Type B pancreatic cell (in vitro differentiated cells): Measurements from ENCODE around the gene IQSEC2. TPM values are rescaled to one million over a fixed set of nuclear protein-coding genes. Genes with fewer than 3 reads are reported as not detected.
A peak's percentile ranks its signal among the peaks of the same experiment; 100 is the strongest.

Experiments used
- DNase-seq: peaks from one replicate; pipeline ENCODE4 v3.0.0; 2021; ENCODE audit warnings: mixed read lengths; ENCODE audit not compliant: unreplicated experiment; ENCODE audit errors: extremely low spot score
- H3K27ac Mint-ChIP-seq: 2 replicates; pipeline ENCODE4 v1.8.0; 2021; ENCODE audit warnings: mild to moderate bottlenecking, mixed read lengths
- H3K27me3 Mint-ChIP-seq: 2 replicates; pipeline ENCODE4 v1.8.0; 2021; ENCODE audit warnings: mixed read lengths
- H3K36me3 Mint-ChIP-seq: 2 replicates; pipeline ENCODE4 v1.8.0; 2021; ENCODE audit warnings: mixed read lengths
- H3K4me1 Mint-ChIP-seq: one replicate; pipeline ENCODE4 v1.8.0; 2021; ENCODE audit warnings: mixed read lengths; ENCODE audit not compliant: unreplicated experiment
- H3K4me3 Mint-ChIP-seq: 2 replicates; pipeline ENCODE4 v1.8.0; 2021; ENCODE audit warnings: mild to moderate bottlenecking, mixed read lengths
- H3K9me3 Mint-ChIP-seq: 2 replicates; pipeline ENCODE4 v1.8.0; 2021; ENCODE audit warnings: mixed read lengths
- total RNA-seq: library from RNA; stranded (reverse); gene quantifications from 2 replicates; pipeline ENCODE4 v1.2.1, GENCODE V29; 2021; ENCODE audit warnings: low replicate concordance
- TF ChIP-seq, protein P1 (sequence below): fragments of 200-600 bp; sonication (generic); conservative IDR thresholded peaks from 2 replicates; pipeline ENCODE4 v1.5.0; 2021; ENCODE audit warnings: antibody characterized with exemption, mild to moderate bottlenecking

IQSEC2 gene
- total RNA-seq, 1 donor from 2014 or later = 8.2 TPM

DNA sequence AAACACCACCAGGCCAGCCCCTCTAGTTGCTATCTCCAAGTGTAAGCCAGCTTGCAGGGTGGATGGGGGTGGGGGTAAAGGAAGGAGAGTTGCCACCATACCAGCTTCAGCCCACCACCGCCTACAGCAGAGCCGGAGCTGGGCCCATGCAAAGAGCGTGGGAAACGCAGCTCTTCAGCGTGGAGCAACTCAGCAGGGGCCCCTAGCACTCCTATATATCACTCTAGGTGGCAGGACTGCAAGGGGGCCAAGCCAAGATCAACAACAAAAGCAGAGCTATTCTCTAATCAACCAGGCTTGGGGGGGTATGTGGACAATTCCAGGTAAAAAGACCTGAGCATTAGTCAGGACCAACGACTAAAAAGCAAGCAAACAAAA is 35.5 kb upstream of the IQSEC2 start:
- Mint-ChIP-seq H3K4me1 (peaks cover 3% of the 10 kb centered on the region), H3K27ac (no peak overlapping the region), H3K9me3 (no peaks in the 10 kb centered on the region), H3K36me3 (no peaks in the 10 kb centered on the region), H3K27me3 (peaks cover 31% of the 10 kb centered on the region), H3K4me3 (no peak overlapping the region)
- DNase-seq = no peak
- TF ChIP-seq, protein P1, sequence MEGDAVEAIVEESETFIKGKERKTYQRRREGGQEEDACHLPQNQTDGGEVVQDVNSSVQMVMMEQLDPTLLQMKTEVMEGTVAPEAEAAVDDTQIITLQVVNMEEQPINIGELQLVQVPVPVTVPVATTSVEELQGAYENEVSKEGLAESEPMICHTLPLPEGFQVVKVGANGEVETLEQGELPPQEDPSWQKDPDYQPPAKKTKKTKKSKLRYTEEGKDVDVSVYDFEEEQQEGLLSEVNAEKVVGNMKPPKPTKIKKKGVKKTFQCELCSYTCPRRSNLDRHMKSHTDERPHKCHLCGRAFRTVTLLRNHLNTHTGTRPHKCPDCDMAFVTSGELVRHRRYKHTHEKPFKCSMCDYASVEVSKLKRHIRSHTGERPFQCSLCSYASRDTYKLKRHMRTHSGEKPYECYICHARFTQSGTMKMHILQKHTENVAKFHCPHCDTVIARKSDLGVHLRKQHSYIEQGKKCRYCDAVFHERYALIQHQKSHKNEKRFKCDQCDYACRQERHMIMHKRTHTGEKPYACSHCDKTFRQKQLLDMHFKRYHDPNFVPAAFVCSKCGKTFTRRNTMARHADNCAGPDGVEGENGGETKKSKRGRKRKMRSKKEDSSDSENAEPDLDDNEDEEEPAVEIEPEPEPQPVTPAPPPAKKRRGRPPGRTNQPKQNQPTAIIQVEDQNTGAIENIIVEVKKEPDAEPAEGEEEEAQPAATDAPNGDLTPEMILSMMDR = no peak

DNA sequence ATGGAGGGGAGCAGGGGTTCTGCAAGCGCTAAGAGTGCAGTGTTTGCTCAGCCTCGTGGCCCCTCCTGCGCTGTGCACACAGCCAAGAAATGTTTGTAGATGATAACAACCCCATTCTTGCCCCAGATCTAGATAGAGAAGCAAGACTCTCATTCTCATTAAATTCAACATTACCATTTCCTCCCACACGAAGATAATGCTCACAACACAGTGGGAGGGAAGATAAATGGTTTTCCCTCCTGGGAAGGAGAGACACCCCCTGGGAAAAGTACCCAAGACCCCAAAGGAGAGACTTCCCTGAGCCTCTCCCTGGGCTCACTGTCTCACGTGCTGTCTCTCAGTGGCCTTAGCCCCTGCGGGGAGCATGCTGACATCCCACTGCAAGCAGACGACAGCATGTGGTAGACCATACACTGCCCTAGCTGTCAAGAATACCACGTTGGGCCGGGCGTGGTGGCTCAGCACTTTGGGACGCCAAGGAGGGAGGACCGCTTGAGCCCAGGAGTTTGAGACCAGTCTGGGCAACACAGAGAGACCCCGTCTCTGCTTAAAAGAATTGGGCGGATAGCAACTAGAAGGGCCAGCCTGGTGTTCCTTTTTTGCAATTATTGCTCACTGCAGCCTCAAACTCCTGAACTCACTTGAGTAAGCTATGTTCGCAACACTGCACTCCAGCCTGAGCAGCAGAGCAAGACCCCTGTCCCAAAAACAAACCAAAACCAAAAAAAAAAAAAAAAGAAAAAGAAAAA is 34.9 kb upstream of the IQSEC2 start:
- Mint-ChIP-seq H3K9me3 (no peaks in the 10 kb centered on the region), H3K4me1 (no peaks in the 10 kb centered on the region), H3K36me3 (no peaks in the 10 kb centered on the region), H3K27me3 (peaks cover 26% of the 10 kb centered on the region), H3K4me3 (no peak overlapping the region), H3K27ac (no peak overlapping the region)
- DNase-seq = no peak
- TF ChIP-seq, protein P1 = no peak

DNA sequence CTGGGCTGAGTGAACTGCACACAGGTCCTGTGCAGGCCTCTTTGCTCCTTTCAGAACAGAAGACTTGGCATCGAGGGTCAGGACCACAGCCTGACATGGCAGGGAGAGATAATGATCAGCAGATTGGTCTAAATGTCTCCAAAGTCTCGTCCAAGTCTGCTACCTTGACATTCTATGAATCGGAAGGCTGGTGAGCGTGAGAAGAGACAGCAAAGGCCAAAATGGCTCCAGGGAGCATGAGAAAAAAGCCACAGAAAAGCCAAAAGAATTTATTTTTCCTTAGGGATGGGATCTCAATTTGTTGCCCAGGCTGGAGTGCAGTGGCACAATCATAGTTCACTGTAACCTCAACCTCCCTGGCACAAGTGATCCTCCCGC is 32.3 kb upstream of the IQSEC2 start:
- H3K9me3 Mint-ChIP-seq = no peaks in the 10 kb centered on the region
- TF ChIP-seq, protein P1 = no peak
- H3K27me3 Mint-ChIP-seq = peaks cover 11% of the 10 kb centered on the region
- no peak overlapping the region for H3K4me3 Mint-ChIP-seq
- H3K4me1 Mint-ChIP-seq = no peaks in the 10 kb centered on the region
- DNase-seq = no peak
- H3K27ac Mint-ChIP-seq = no peak overlapping the region
- no peaks in the 10 kb centered on the region for H3K36me3 Mint-ChIP-seq

DNA sequence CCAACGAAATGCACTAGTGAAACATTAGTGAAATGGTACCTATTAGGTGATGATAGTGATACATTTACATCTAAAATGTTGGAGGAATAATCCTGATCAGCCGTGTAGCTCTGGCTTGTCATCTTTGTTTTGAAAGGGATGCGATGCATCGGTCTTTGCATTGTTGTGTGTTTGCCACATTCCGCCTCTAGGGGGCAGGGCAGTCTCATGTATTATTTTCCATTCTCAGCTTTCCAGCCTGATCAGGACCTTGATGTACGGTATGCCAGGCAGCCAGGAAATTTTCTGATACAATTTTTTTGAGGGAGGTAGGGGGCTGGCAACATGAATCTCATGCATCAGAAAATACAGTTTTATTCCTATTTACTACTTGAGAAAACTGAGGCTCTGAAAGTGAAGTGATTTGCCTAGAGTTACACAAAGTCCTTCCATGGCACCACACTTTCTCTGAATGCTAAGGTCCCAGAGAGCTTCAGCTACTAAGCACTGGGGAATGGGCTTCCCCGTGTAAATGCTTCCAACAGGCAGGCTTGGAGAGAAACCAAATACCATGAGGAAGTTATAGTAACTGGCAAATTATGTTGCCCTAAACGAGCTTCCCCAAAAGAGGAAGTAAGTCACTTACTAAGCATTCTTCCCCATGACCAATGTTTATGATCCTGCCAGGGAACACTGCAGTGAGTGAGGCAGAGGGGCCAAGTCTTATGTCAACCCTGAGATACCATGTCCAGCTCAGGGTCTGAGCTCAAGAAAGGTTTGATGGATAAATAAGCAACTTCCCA is 31.8 kb upstream of the IQSEC2 start:
- Mint-ChIP-seq H3K4me1 (no peaks in the 10 kb centered on the region), H3K9me3 (no peaks in the 10 kb centered on the region), H3K27ac (no peak overlapping the region), H3K36me3 (no peaks in the 10 kb centered on the region), H3K4me3 (no peak overlapping the region), H3K27me3 (peaks cover 6% of the 10 kb centered on the region)
- TF ChIP-seq, protein P1 = peak; percentile 84
- no peak for DNase-seq

DNA sequence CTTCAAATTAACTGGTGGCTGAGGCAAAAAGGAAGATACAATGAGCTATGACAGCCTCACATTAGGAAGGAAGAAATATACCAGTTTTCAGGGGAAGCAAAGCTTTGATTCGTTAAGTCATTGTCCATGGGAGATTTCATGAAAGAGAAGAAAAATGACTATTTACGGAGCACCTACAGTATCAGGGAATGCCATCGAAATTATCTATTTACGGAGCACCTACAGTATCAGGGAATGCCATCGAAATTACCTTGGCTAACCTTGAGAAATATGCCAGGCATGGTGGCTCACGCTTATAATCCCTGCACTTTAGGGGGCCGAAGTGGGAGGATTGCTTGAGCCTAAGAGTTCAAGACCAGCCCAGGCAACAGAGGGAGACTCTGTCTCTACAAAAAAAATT is 28.5 kb upstream of the IQSEC2 start:
- H3K36me3 Mint-ChIP-seq = no peaks in the 10 kb centered on the region
- H3K4me3 Mint-ChIP-seq = no peak overlapping the region
- no peak for DNase-seq
- H3K27me3 Mint-ChIP-seq = no peaks in the 10 kb centered on the region
- TF ChIP-seq, protein P1 = no peak
- no peaks in the 10 kb centered on the region for H3K4me1 Mint-ChIP-seq
- H3K27ac Mint-ChIP-seq = no peak overlapping the region
- no peaks in the 10 kb centered on the region for H3K9me3 Mint-ChIP-seq
